ENCODE data around the gene U2AF2. TPM values are rescaled to one million over a fixed set of nuclear protein-coding genes. Genes with fewer than 3 reads are reported as not detected.

The U2AF2 gene
- total RNA-seq, 2 experiments from 2014 or later: 284 to 324 TPM

GRCh38 chr19:55676889-55677505, 22.2 kb downstream of the U2AF2 start:
- DNase-seq: no peak
- peak overlapping the region; percentile 44 for H3K27ac Mint-ChIP-seq
- ATAC-seq: no peak
- no peaks in the 10 kb centered on the region for H3K27me3 Mint-ChIP-seq
- no peaks in the 10 kb centered on the region for H3K9me3 Mint-ChIP-seq (ENCODE audit: low read depth)
- peak overlapping the region; percentile 95 for H3K4me3 Mint-ChIP-seq
- peaks cover 27% of the 10 kb centered on the region for H3K36me3 Mint-ChIP-seq
- CTCF ChIA-PET: interaction anchor here (1.2 to 1.3 kb wide), 2 partner anchors 22 to 26 kb away, joined by 5 to 6 read pairs; partner anchors contain the start of gene U2AF2
- H3K4me1 Mint-ChIP-seq: peaks cover 56% of the 10 kb centered on the region

- Mint-ChIP-seq H3K4me3 (no peak overlapping the region), H3K9me3 (ENCODE audit: low read depth) (no peaks in the 10 kb centered on the region), H3K36me3 (peaks cover 26% of the 10 kb centered on the region), H3K4me1 (peaks cover 52% of the 10 kb centered on the region), H3K27ac (peak overlapping the region; percentile 2), H3K27me3 (no peaks in the 10 kb centered on the region)
- CTCF ChIA-PET: no interaction called here
- no peak for ATAC-seq
- DNase-seq: no peak
Measured at GRCh38 chr19:55677572-55678028, 22.8 kb downstream of the U2AF2 start.

GRCh38 chr19:55678121-55678671, 23.4 kb downstream of the U2AF2 start:
- ATAC-seq (no peak), DNase-seq (no peak)
- CTCF ChIA-PET: no interaction called here
- H3K4me1 Mint-ChIP-seq: peaks cover 52% of the 10 kb centered on the region
- no peaks in the 10 kb centered on the region for H3K27me3 Mint-ChIP-seq
- no peak overlapping the region for H3K4me3 Mint-ChIP-seq
- peak overlapping the region; percentile 2 for H3K27ac Mint-ChIP-seq
- H3K9me3 Mint-ChIP-seq (ENCODE audit: low read depth): no peaks in the 10 kb centered on the region
- peaks cover 26% of the 10 kb centered on the region for H3K36me3 Mint-ChIP-seq

- no peak for ATAC-seq
- Mint-ChIP-seq H3K27ac (peak overlapping the region; percentile 34), H3K4me3 (no peak overlapping the region), H3K27me3 (no peaks in the 10 kb centered on the region), H3K4me1 (peaks cover 43% of the 10 kb centered on the region), H3K36me3 (peaks cover 20% of the 10 kb centered on the region), H3K9me3 (ENCODE audit: low read depth) (no peaks in the 10 kb centered on the region)
- no peak for DNase-seq
- CTCF ChIA-PET: no interaction called here
Measured at GRCh38 chr19:55679343-55680257, 24.8 kb downstream of the U2AF2 start.

- ATAC-seq: no peak
- H3K36me3 Mint-ChIP-seq: peaks cover 21% of the 10 kb centered on the region
- no peak overlapping the region for H3K4me3 Mint-ChIP-seq
- no peak for DNase-seq
- peaks cover 41% of the 10 kb centered on the region for H3K4me1 Mint-ChIP-seq
- H3K9me3 Mint-ChIP-seq (ENCODE audit: low read depth): no peaks in the 10 kb centered on the region
- no peaks in the 10 kb centered on the region for H3K27me3 Mint-ChIP-seq
- H3K27ac Mint-ChIP-seq: no peak overlapping the region
- CTCF ChIA-PET: no interaction called here
Measured at GRCh38 chr19:55680339-55681130, 25.7 kb downstream of the U2AF2 start.

- CTCF ChIA-PET: no interaction called here
- H3K4me3 Mint-ChIP-seq: no peak overlapping the region
- no peaks in the 10 kb centered on the region for H3K27me3 Mint-ChIP-seq
- H3K27ac Mint-ChIP-seq: no peak overlapping the region
- H3K36me3 Mint-ChIP-seq: peaks cover 22% of the 10 kb centered on the region
- DNase-seq: no peak
- H3K9me3 Mint-ChIP-seq (ENCODE audit: low read depth): no peaks in the 10 kb centered on the region
- H3K4me1 Mint-ChIP-seq: peaks cover 35% of the 10 kb centered on the region
- ATAC-seq: no peak
Measured at GRCh38 chr19:55681131-55682092, 26.6 kb downstream of the U2AF2 start.

GRCh38 chr19:55683449-55684261, 28.8 kb downstream of the U2AF2 start:
- DNase-seq (no peak), ATAC-seq (no peak)
- peaks cover 13% of the 10 kb centered on the region for H3K4me1 Mint-ChIP-seq
- no peaks in the 10 kb centered on the region for H3K27me3 Mint-ChIP-seq
- no peak overlapping the region for H3K4me3 Mint-ChIP-seq
- H3K9me3 Mint-ChIP-seq (ENCODE audit: low read depth): no peaks in the 10 kb centered on the region
- H3K36me3 Mint-ChIP-seq: peaks cover 15% of the 10 kb centered on the region
- no peak overlapping the region for H3K27ac Mint-ChIP-seq
- CTCF ChIA-PET: interaction anchor here (0.8 kb wide), 1 partner anchor 12 kb away, joined by 3 read pairs; no protein-coding TSS in a partner anchor

- no peaks in the 10 kb centered on the region for H3K27me3 Mint-ChIP-seq
- peaks cover 12% of the 10 kb centered on the region for H3K36me3 Mint-ChIP-seq
- H3K4me3 Mint-ChIP-seq: no peak overlapping the region
- no peaks in the 10 kb centered on the region for H3K9me3 Mint-ChIP-seq (ENCODE audit: low read depth)
- no peak for DNase-seq
- CTCF ChIA-PET: no interaction called here
- H3K4me1 Mint-ChIP-seq: no peaks in the 10 kb centered on the region
- ATAC-seq: no peak
- H3K27ac Mint-ChIP-seq: no peak overlapping the region
Measured at GRCh38 chr19:55684946-55685681, 30.3 kb downstream of the U2AF2 start.

GRCh38 chr19:55685776-55686175, 30.9 kb downstream of the U2AF2 start:
- Mint-ChIP-seq H3K36me3 (peaks cover 12% of the 10 kb centered on the region), H3K4me3 (no peak overlapping the region), H3K4me1 (no peaks in the 10 kb centered on the region), H3K27me3 (no peaks in the 10 kb centered on the region), H3K27ac (no peak overlapping the region), H3K9me3 (ENCODE audit: low read depth) (no peaks in the 10 kb centered on the region)
- CTCF ChIA-PET: no interaction called here
- no peak for ATAC-seq
- no peak for DNase-seq

- no peak overlapping the region for H3K4me3 Mint-ChIP-seq
- H3K27ac Mint-ChIP-seq: no peak overlapping the region
- no peaks in the 10 kb centered on the region for H3K4me1 Mint-ChIP-seq
- CTCF ChIA-PET: no interaction called here
- no peaks in the 10 kb centered on the region for H3K9me3 Mint-ChIP-seq (ENCODE audit: low read depth)
- H3K27me3 Mint-ChIP-seq: no peaks in the 10 kb centered on the region
- peaks cover 12% of the 10 kb centered on the region for H3K36me3 Mint-ChIP-seq
- DNase-seq: no peak
- ATAC-seq: no peak
Measured at GRCh38 chr19:55686311-55687050, 31.6 kb downstream of the U2AF2 start.

Data from activated CD8-positive, alpha-beta memory T cell treated with anti-CD3 and anti-CD28 coated beads, Interleukin-2, amount 10 ng/mL, durations not matched to agents 7 days and 5 days (primary cell).